ENCODE measurements around the gene MYPN.

Gene MYPN

DNA sequence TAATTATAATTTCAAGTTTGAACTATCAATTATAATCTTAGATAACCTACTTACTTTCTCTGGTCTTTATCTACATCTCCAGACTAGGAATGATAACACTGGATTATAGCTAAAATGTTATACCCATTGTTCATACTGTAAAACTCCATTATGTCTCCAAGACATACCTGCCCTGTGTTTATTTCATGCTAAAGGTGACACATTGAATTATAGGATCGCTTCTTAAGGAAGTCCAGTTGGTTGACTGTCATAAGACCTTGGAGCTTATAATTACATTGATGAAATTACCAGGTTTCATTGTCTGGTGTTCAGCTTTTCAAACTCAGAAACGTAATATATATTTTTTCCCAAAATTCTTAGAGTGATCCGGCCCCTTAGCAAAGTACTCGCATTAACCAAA lies 18.7 kb upstream of the MYPN start:
- no peak for DNase-seq (ENCODE audit: low spot score)

GRCh38 chr10:68092512-68092911 lies 16.8 kb upstream of the MYPN start:
- DNase-seq (ENCODE audit: low spot score): no peak

DNA sequence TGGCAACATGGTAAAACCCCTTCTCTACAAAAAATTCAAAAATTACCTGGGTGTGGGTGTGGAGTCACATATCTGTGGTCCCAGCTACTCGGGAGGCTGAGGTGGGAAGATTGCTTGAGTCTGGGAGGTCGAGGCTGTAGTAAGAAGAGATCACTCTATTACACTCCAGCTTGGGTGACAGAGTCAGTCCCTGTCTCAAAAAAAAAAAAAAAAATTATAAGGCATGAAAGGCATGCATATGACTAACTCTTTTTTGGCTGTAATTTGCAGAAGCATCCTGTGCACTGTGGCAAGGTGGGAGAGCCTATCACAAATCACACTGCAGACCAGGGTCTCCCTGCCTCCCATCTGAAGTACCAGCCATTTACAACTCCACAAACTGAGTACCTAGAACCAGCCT lies 14.1 kb upstream of the MYPN start:
- DNase-seq (ENCODE audit: low spot score): no peak

DNA sequence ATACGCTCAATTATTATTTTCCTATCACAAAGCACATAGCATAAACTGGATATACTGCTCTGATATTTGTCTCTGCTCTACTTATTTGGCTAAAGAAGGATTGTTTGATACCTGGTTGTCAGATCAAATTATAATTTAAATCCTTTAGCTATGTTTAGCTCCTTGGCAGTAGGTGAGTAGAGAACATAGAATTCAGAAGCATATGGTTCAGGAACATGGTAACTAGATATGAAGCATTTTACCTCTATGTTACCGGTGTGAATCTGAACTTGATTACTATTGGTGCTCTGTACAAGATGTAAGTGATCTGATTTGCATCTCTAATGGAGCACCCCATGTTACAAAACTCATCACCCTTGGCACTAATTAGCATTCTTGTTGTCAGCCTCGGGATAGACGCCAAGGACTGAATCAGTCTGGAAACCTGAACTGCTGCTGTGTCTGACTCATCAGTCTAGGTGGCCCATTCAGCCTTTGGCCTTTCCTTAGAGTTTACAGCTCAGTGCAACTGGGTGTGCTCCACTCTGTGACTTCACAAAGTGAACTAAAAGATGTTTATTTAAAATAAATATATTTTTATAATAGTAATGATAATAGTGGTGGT lies 12.3 kb upstream of the MYPN start:
- no peak for DNase-seq (ENCODE audit: low spot score)

DNA sequence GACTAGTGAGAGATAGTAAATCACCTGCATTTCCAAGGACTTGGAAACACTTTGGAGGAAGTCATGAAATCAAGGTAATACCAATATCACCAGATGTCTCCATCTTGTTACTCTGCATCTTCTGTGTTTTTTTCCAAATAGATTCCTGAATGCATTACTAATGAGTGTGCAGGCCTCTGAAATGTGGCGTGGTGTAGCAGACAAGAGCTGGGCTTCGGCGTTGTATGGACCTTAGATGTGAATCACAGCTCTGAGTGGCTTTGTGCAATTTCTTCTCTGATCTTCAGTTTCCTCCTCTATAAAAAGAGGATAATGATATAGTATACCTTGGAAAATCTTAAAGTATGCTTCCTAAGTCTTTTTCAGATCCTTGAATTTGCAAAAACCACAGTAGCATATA lies 9.6 kb upstream of the MYPN start:
- DNase-seq (ENCODE audit: low spot score): no peak

DNA sequence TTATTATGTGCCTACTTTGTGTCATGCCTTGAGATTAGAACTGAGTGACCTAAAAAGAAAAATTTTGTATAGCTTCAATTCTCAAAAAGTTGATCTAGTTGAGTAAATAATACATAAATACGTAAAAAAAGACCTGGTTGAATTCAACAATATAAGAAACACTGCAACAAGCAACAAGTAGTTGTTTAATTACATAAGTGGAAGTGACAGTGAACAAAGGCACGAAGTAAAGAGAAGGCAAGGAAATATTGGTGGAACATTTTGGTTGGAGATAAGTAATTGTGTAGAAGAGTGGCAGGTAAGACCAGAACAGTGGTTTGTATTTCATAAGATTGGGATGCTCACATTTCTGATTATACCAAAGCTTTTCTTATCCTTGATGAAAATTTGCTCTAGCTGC lies 8.2 kb upstream of the MYPN start:
- no peak for DNase-seq (ENCODE audit: low spot score)

GRCh38 chr10:68103261-68103878 lies 5.9 kb upstream of the MYPN start:
- no peak for DNase-seq (ENCODE audit: low spot score)

DNA sequence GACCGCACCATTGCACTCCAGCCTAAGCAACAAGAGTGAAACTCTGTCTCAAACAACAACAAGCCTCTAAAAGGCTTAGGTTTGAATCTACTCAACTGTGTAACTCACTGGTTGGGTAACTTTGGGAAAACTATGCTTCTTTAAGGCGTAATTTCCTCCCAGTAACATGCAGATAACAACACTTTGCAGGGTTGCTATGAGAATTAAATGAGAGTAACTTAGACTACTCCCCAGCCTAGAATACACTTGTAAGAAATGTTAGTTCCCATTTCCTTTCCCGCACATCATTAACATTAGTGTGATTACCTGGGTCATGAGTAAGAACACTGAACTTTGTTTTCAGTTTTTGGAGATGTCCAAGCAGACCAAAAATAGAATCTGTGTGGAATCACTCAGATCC lies 5.4 kb upstream of the MYPN start:
- DNase-seq (ENCODE audit: low spot score): no peak

GRCh38 chr10:68105820-68106219 lies 3.5 kb upstream of the MYPN start:
- DNase-seq (ENCODE audit: low spot score): no peak

DNA sequence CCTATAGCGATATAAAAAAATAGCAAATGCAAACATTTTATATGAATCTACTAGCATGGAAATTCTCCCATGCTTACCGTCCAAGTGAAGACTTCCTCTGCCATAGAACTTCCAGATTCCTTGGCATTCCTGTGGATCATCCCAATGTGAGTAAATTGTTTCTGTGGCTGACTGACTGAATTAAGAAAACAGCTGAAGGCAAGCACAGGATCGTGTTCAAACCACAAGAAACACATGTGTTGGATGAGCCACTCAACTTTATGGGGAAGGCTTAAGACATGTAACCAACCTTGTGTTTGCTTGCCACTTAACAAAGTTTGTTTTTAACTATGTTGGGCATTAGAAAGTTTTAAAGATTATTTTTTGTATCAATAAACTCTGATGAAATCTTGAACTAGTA lies 2.6 kb upstream of the MYPN start:
- no peak for DNase-seq (ENCODE audit: low spot score)

DNA sequence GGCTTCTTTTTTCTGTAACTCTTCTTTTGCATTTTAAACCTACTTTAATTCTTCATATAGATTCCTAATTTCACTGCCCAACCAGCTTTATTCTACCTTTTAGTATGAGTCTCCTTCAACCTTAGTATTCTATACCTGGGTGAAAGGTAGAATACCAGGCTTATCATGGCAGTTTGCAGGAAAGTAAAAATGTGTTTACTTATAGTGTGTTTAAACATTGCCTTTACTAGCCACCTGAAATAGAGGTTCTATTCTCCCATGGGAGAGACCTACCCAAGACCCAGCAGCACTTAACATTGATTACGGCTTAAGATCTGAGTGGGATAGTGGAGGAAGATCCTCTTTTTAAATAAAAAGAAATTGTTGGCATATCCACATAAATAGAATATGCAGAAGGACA lies 1.6 kb upstream of the MYPN start:
- no peak for DNase-seq (ENCODE audit: low spot score)

DNA sequence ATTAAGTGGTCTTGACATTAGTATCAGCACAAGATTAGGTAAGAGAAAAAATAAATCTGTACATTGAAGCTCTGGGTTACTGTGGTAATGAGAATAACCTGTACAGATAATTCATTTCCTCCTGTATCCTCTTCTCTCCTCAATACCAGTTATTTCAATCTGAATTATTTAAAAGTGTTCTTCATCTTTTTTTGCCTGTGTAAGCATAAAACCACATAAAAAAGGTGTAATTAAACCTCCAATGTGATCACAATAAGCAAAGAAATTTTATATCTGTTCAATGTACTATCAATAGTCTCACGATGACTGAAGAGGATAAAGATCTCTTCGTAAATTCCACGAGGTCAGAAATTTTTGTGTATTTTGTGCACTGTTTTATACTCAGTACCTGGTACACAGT lies 1.2 kb upstream of the MYPN start:
- no peak for DNase-seq (ENCODE audit: low spot score)

GRCh38 chr10:68108653-68109052 lies 635 bp upstream of the MYPN start:
- no peak for DNase-seq (ENCODE audit: low spot score)

DNA sequence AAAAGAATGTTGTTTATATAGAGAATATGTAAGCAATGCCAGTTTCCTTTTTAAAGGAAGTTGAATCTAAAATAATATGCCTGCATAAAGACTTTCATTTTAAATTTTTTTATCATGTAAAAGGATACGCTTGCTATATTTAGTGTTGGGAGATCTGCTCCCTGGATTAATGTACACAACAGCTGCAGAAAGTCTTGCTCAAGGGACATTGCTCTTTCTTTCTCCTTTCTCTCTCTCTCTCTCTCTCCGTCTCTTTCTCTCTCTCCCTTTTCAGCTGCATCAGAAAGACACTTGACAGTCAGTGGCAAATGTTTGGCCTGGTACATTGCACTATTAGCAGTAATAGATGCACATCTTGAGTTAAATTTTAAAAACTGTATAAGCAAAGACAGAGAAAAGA lies 739 bp downstream of the MYPN start:
- no peak for DNase-seq (ENCODE audit: low spot score)

DNA sequence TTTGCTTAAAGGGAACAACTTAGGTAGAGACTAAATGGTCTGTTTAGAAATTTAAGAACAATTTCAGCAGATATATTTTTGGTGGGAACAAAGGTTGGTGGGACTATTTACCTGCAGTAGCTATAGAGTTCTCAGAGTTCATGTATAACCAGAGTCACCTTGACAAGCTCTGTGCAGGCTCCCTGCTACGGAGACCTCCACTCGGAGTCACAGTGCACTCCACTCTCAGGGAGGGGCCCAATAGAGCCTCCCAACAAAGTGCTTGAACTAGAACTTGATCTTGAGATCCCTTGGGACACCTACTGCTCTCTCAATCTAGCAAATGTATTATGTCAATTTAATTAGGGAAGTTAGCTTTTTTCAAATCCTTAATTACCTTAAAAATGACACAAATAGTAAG lies 2.3 kb downstream of the MYPN start:
- no peak for DNase-seq (ENCODE audit: low spot score)

DNA sequence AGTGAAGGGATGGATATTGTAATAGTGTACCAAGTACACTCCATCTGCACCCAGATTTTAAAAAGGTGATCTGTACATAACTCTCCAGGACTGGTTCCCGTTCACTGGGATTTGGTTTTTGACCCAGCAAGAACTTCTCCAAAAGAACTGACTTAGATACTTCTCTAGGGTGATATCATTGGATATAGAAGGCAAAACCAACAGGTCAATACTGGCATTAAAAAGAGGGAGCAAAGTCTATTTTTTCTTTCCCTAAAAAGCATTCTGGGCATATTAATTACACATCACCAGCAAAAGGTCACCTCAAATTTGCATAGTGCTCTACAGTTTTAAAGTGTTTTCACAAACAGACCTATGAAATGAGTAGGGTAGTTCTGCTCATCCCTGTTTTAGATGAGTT lies 3.5 kb downstream of the MYPN start:
- no peak for DNase-seq (ENCODE audit: low spot score)

DNA sequence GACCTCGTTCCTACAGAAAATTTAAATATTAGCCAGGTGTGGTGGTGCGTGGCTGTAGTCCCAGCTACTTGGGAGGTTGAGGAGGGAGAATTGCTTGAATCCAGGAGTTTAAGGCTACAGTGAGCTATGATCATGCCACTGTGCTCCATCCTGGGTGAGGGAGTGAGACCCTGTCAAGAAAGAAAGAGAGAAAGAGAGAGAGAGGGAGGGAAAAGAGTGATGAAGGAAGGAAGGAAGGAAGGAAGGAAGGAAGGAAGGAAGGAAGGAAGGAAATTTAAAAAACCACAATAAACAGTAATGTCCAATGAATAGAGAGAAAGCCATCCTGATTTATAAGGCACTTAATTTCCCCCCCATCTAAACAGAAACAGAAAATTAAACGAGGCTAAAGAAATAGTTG lies 9.4 kb downstream of the MYPN start:
- DNase-seq (ENCODE audit: low spot score): no peak

GRCh38 chr10:68121020-68121743 lies 11.9 kb downstream of the MYPN start:
- DNase-seq (ENCODE audit: low spot score): no peak

DNA sequence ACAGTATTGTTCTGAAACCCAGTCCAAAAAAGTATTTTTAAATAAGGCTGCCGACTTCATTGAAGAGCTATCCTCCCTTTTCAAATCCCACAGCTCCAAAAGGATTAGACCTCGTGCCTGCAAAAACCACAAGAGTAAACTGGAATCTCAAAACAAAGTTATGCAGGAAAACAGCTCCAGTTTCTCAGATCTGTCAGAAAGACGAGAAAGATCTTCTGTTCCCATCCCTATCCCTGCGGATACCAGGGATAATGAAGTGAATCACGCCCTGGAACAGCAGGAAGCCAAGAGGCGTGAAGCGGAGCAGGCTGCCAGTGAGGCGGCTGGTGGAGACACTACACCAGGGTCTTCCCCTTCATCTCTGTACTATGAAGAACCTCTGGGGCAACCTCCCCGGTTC lies 12.6 kb downstream of the MYPN start:
- DNase-seq (ENCODE audit: low spot score): no peak

GRCh38 chr10:68124718-68125117 lies 15.4 kb downstream of the MYPN start:
- no peak for DNase-seq (ENCODE audit: low spot score)

- no peak for DNase-seq (ENCODE audit: low spot score)
Measured at GRCh38 chr10:68125772-68126171, 16.5 kb downstream of the MYPN start.

GRCh38 chr10:68128015-68128414 lies 18.7 kb downstream of the MYPN start:
- no peak for DNase-seq (ENCODE audit: low spot score)

GRCh38 chr10:68132391-68132790 lies 23.1 kb downstream of the MYPN start:
- no peak for DNase-seq (ENCODE audit: low spot score)

DNA sequence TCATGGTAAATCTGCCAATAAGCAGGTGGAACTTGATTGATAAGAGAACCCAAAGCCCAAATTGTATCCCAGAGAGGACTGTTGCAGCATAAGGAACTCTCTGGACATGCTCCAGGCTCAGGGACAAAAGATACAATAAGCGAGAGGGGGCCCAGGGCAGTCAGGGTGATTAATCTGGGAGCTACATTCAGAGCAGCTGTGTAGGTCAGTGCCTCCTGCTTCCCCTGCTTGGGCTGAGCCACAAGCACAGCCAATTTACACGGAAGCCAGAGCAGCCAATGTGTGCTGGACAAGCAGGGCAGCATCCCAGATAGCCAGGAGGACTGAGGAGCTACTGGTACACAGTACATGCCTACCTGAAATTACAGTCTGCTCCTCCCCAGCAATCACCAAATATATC lies 24.2 kb downstream of the MYPN start:
- no peak for DNase-seq (ENCODE audit: low spot score)
